ENCODE results near the gene MICALL1.

DNA sequence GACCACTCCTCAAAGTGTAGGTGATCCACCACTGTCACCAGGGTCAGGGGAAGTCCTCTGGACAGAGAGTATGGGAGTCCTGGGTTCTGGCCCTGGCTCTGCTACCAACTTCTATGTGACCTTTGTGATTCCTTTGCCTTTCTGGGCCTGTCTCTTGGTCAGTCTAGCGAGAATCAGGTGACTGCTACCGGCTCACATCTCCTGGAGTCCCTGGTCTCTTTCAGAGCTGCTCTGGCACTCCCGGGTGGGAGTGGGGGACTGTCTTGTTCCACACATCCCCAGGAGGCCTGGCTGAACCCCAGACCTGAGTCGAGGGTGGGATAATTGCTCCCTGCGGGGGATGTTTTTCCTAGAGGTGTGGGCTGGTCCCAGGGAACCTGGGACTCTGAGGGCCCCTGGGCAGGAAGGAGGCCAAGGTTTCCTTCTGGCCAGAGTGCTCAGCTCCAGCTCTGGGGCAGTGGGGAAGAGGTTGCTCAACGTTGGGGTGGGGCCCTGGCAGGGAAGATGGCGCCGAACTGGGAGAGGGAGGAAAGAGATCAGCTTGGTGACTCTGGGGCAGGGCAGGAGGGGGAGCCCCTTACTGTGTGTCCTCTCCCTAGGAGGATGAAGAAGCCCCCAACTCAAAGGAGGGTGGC is 76.2 kb downstream of the MICALL1 start:
- TF ChIP-seq GATA2 (IDR thresholded peaks at IDR 0.05; ENCODE audit: low read depth, low read length): no peak
- no peak for TF ChIP-seq GATA3 (IDR thresholded peaks at IDR 0.05; ENCODE audit: low read depth, low read length)

Data from SH-SY5Y (cell line).